HG03521 (cell line): ENCODE results near the gene ISG15.
A peak's percentile ranks its signal among the peaks of the same experiment; 100 is the strongest.
"Not testable (repeated sequence)": the region's sequence is repeated elsewhere in the genome, so short reads cannot be mapped to it uniquely, and the experiment has no call there.

Experiments used
- ATAC-seq: cut with Tn5 transposase; IDR thresholded peaks from one replicate; pipeline ENCODE4 v1.9.1; 2021; ENCODE audit warnings: mild to moderate bottlenecking, moderate library complexity; ENCODE audit not compliant: unreplicated experiment

The ISG15 gene

GRCh38 chr1:1025730-1026129, 12.4 kb downstream of the ISG15 start:
- ATAC-seq = no peak

DNA sequence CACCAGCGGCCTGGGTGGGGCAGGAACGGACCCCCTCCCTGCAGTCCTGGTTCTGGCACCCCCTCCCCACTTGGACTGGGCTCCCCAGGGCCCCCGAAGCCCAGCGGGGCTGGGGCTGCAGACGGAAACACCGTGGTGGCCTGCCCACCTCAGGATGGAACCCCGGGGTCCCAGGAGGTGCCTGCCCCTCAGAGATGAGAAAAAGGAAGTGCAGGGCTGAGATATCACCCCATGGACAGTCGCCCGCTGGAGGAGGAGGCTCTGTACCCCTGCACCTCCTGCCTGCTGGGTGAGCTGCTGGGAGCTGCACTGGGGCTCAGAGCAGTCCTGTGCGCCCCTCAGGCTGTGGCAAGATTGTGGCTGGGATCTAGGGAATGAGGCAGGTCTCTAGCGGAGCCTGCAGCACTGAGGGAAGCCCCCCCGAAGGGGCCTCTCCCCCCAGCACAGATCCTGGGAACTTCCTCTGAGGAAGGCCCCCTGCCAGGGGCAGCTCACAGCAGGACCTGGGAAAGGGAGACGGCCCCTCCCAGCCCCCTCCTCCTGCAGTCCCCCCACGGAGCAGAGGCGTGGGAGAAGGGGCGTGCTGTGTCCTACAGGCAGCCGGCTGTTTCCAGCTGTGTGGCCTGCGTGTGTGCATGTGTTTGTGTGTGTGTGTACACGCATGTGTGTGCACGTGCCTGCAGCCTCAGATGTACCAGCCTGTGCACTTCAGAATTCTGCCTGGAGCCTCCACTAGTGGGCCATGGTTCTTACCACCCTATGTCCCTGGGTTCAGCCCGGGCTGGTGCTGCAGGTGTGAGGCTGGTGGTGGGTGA, 13.5 kb downstream of the ISG15 start:
- ATAC-seq = no peak

DNA sequence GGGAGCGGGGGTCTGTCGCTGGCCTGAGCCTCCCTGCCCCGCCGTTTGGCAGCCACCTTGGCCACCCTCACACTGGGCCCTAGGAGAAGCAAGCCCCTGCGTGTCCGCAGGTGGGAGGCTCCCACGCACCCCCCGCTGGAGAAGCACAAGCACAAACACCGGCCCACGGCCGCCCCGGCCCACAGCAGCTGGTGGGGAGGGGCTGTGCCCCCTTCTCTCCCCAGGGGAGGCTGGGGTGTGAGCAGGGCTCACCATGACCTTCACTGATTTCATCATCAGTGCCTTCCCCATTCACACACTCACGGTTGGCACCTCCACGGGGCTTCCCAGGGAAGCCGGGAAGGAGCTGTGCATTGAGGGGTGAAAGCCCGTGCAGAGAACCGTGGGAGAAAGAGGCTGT, 14.5 kb downstream of the ISG15 start:
- ATAC-seq = no peak

- not testable (repeated sequence) for ATAC-seq
Measured at GRCh38 chr1:1030867-1031658, 17.8 kb downstream of the ISG15 start.

DNA sequence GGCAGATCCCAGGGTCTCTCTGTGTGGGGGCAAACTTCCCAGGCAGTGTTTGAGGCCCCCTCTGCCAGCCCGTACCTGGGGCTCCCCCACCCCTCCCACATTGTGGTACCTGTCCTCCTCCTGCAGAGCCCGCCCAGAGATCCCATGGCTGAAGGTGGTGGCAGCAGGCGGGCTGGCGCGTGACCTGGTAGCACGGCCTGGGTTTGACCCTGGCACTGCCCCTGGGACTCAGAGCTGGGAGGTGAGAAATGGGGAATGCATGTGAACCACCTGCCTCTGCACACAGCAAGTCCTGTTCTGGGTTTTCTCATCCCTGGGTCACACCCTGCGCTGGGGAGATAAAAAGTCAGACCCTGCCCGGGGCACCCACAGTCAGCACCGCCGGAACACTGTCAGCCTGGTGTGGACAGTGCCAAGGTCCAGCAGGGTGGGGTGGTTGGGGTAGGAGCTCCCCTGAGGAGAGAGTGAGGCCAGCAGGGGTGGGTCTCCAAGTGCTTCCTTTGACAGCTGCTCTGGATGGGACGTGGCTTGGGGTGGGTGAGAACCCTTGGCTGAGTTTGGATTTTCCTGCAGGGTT, 18.4 kb downstream of the ISG15 start:
- ATAC-seq = no peak

DNA sequence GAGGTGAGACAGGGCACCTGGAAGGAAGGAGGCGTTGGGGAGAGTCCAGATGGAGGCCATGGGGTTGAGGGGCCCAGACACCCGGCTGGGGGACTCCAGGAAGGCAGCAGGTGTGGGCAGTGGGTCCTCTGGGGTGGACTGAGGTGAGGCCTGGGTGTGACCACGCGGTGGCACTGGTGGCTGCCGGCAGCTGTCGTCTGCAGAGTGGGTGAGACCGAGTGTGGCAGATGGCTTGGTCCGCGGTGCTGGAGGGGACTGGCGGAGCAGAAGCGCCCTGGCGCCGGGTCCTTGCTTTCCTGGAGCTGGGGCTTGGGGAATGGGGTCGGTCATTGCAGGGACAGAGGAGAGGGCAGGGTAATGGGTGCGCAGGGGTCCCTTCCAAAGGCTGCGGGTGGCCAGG, 19.1 kb downstream of the ISG15 start:
- no peak for ATAC-seq

- peak; percentile 75 for ATAC-seq
Measured at GRCh38 chr1:1033009-1033587, 19.8 kb downstream of the ISG15 start.

DNA sequence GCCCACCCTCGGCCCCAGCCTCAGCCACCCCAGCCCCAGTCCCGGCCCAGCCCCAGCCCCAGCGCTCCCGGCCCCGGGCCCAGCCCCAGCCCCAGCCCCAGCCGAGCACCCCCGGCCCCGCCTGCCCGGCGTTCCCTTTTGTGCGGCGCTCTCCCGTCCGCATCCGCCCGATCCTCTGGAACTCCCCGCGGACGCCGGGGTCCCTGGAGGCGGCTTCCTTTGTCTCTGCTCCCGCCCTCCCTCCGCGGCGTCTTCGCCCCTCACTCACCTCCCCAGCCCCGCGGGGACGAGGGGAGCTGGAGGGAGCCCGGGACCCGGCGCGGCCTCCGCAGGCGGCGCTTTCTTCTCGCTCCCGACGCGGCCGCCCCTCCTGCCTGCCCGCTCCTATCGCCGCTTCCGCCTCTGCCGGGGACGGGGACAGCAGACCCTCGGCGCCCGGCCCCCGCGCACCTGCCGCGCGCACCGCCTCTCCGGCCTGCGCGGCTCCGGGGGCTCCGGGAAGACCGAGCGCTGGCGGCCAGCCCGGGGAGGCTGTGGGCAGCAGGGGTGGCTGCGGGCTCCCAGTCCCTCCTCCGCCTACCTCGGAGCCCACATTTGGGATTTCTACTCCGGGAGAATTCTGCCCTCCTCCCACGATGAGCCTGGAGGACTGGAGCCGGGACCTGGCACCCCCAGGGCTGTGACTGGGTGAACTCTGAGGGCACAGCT, 20.6 kb downstream of the ISG15 start:
- no peak for ATAC-seq

- ATAC-seq = no peak
Measured at GRCh38 chr1:1034439-1034781, 21.1 kb downstream of the ISG15 start.

- no peak for ATAC-seq
Measured at GRCh38 chr1:1035291-1035943, 22.1 kb downstream of the ISG15 start.

DNA sequence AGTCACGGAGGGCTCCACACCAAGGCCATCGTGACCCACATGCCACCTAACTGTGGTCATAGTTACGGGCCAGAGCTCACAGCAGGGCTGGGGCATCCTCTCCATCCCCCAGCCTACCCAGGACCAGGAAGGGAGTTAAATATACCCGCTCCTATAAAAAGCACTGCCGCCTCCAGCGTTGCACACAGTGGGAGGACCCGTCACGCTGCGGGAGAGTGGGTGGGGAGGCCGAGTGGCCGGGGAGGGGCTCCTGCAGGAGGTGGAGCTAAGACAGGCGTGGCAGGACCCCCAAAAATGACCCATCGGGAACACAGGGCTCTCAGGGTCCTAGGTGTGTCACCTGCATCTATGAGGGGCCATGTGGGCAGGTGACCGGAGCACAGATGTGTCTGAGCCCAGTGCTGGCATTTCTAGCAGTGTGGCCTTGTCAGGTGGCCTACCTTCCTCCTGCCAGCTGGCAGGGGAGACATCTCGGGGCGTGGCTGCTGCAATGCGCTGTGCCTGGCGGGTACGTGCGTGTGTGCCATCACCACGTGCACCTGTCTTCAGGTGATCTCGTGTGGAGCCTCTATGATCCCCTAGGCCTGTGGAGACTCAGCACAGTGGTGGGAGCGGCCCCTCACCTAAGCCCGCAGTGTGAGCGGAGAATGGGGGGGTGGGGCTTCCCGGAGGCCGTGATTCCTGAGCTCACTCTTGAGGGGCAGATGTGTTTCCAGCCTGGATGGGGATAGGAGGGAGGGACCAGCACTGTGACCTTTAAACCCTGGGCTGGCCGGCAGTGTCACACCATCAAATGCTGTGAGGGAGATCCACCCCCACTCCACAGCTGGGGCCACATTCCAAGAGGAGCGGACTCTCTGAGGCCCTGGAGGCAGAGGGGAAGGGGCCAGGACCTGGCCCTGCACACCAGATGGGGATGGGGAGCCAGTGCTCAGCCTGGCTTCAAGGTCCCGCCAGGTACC, 24.4 kb downstream of the ISG15 start:
- ATAC-seq = no peak

DNA sequence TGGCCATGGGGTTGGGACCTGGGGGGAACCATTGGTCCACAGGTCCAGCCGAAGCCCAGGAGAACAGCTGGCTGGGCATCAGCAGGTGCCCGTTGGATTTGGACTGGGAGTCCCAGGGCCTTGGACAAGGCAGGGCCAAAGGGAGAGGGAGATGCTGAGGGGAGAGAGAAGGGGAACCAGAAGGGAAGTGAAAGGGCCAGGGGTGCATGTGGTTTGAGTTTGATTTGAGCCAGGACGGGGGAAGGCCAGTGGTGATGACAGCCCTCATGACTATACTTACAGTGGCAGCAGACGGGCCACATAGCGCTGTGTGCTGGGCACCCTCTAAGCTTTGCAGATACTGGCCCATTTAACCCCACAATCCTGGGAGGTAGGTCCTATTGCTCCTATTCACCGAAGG, 25.4 kb downstream of the ISG15 start:
- peak; percentile 39 for ATAC-seq

GRCh38 chr1:1039145-1039910, 26.0 kb downstream of the ISG15 start:
- no peak for ATAC-seq

DNA sequence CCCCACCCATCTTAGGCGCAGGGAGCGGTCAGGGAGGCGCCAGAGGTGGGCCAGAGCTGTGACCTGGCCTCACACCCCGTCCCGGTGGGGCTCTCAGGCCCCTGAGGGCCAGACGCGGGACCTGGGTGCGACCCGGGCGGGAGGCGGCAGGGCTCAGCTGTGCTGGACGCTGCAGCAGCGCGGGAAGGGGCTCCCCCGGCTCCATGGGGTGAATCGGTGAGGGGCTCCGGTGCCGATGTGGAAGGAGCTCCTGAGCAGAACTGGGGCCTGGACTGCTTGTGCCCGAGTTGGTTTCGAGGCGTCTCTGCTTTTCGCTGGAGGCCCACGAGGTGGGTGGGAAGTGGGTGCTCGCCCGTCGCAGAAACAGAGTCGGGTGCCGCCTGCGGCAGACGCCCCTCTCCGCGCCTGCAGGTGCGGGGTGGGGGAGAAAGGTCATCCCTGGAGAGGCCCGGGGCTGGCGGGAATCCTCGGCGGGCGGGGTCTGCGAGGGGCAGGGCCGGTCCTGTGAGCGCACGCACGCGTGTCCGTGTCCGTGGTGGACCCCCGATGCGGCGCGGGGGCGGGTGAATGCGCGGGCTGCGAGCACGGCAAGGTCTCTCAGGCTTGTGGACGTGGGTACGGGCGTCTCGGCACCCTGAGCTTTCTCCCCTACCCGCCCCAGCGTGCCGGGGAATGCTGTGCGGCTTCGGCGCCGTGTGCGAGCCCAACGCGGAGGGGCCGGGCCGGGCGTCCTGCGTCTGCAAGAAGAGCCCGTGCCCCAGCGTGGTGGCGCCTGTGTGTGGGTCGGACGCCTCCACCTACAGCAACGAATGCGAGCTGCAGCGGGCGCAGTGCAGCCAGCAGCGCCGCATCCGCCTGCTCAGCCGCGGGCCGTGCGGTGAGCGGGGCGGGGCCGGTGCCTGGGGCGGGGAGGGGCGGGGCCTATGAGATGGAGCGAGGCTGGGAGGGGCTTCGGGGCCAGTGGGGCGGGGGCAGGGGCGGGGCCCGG, 27.0 kb downstream of the ISG15 start:
- ATAC-seq = no peak

- no peak for ATAC-seq
Measured at GRCh38 chr1:1041092-1041523, 27.8 kb downstream of the ISG15 start.

- no peak for ATAC-seq
Measured at GRCh38 chr1:1041873-1042272, 28.6 kb downstream of the ISG15 start.

DNA sequence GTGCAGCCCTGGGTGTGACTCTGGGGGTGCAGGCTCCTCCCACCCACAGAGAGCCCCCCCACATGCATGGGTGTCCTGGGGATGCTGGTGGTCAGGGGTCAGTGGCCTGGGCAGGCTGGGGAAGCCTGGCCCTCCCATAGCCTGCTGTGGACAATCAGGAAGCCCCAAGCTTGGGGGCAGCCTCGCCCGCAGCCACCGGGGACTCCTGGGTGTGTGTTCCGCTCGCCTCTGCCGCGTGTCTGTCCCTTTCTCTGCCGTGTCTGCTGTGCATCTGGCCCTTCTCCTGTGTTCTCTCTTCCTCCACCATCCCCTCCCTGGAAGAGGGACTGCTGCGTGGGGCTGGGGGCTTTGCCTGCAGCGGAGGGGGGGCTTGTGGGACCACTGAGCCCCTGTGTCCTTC, 29.5 kb downstream of the ISG15 start:
- no peak for ATAC-seq
